CD8-positive, alpha-beta memory T cell (primary cell): ENCODE measurements around the gene ACACB. TPM values are rescaled to one million over a fixed set of nuclear protein-coding genes. Genes with fewer than 3 reads are reported as not detected.

Experiments used
- CTCF ChIA-PET: fragments of 350-600 bp; sonication (Branson Sonifier 250); formaldehyde crosslinking; loops from one replicate; lab custom pipeline; 2021; ENCODE audit warnings: antibody characterized with exemption; lab: Charles Lee
- POLR2A ChIA-PET: fragments of 350-600 bp; sonication (Branson Sonifier 250); formaldehyde crosslinking; loops from one replicate; lab custom pipeline; 2021; ENCODE audit warnings: antibody characterized with exemption; lab: Charles Lee
- DNase-seq, 5 donors: peaks; one replicate each; pipeline versions ENCODE4 v3.0.0 to v3.0.0-alpha.2; 2020 to 2022; ENCODE audit warnings: mixed read lengths in 1 of 5
- H3K27ac ChIP-seq: one replicate; pipeline ENCODE4 v1.7.0; 2013; ENCODE audit warnings: low read depth, mild to moderate bottlenecking, low read length, moderate library complexity
- H3K27me3 ChIP-seq: 2 replicates; pipeline ENCODE4 v1.7.0; 2013; ENCODE audit warnings: low read length, mild to moderate bottlenecking; ENCODE audit not compliant: insufficient read depth, poor library complexity, severe bottlenecking
- H3K36me3 ChIP-seq: 2 replicates; pipeline ENCODE4 v1.7.0; 2013; ENCODE audit warnings: mild to moderate bottlenecking, low read length, moderate library complexity; ENCODE audit not compliant: insufficient read depth
- H3K4me1 ChIP-seq: 2 replicates; pipeline ENCODE4 v1.7.0; 2013; ENCODE audit warnings: mild to moderate bottlenecking, low read length, moderate library complexity; ENCODE audit not compliant: insufficient read depth
- H3K4me3 ChIP-seq: 2 replicates; pipeline ENCODE4 v1.7.0; 2013; ENCODE audit warnings: mild to moderate bottlenecking, low read length
- H3K9me3 ChIP-seq: 2 replicates; pipeline ENCODE4 v1.7.0; 2013; ENCODE audit warnings: mild to moderate bottlenecking, low read length
- H3K27ac Mint-ChIP-seq, 8 donors: one replicate each; pipeline ENCODE4 v1.8.0; 2020 to 2021; ENCODE audit warnings: mixed read lengths in 8 of 8, mild to moderate bottlenecking in 6 of 8, inconsistent platforms in 3 of 8, moderate library complexity in 3 of 8
- H3K27me3 Mint-ChIP-seq, 2 donors: one replicate each; pipeline ENCODE4 v1.8.0; 2020 to 2021; ENCODE audit warnings: mixed read lengths in 2 of 2, mild to moderate bottlenecking in 1 of 2, moderate library complexity in 1 of 2
- H3K36me3 Mint-ChIP-seq, 3 donors: one replicate each; pipeline ENCODE4 v1.8.0; 2020 to 2021; ENCODE audit warnings: mixed read lengths in 3 of 3, inconsistent platforms in 1 of 3, mild to moderate bottlenecking in 1 of 3
- H3K4me1 Mint-ChIP-seq, 3 donors: one replicate each; pipeline ENCODE4 v1.8.0; 2020 to 2021; ENCODE audit warnings: mixed read lengths in 3 of 3, inconsistent platforms in 1 of 3, mild to moderate bottlenecking in 1 of 3
- H3K4me3 Mint-ChIP-seq, 7 donors: one replicate each; pipeline ENCODE4 v1.8.0; 2020 to 2021; ENCODE audit warnings: mixed read lengths in 7 of 7, mild to moderate bottlenecking in 6 of 7, moderate library complexity in 4 of 7, inconsistent platforms in 2 of 7
- H3K9me3 Mint-ChIP-seq, 5 donors: one replicate each; pipeline ENCODE4 v1.8.0; 2020 to 2022; ENCODE audit warnings: mixed read lengths in 5 of 5, mild to moderate bottlenecking in 3 of 5, moderate library complexity in 2 of 5, inconsistent platforms in 1 of 5
- polyA plus RNA-seq: library from polyadenylated mRNA; unstranded; fragments of 300-500 nt; fragmentation: Illumina TruSeq; gene quantifications from one replicate; pipeline ENCODE4 v1.2.3, GENCODE V29; 2021
- total RNA-seq, 2 experiments: library from RNA; stranded (reverse); gene quantifications; one replicate each; pipeline ENCODE4 v1.2.3, GENCODE V29; 2021

Gene ACACB
- total and polyA plus RNA-seq, 3 experiments from 2014 or later: 1.4 to 7.9 (median 7.8) TPM

DNA sequence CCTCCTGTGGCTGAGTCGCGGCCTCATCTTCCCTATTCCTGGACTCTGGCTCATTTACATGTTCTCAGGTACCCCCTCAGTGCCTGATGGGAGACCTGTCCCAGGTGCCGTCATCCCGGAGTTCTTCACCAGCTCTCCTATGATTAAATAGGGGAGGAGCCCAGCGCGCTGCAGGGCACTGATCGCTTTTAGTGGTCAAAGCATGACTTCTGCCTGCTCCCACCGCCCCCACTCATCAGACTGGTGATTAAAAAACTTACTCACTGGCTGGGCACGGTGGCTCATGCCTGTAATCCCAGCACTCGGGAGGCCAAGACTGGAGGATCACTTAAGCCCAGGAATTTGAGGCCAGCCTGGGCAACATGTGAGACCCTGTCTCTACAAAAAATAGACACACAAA lies 106.8 kb downstream of the ACACB start:
- Mint-ChIP-seq H3K36me3 (peaks cover 0 to 68% (median 20%) of the 10 kb centered on the region in 3 donors), H3K4me3 (no peak overlapping the region), H3K27me3 (no peaks in the 10 kb centered on the region), H3K27ac (no peak overlapping the region), H3K4me1 (no peaks in the 10 kb centered on the region), H3K9me3 (no peaks in the 10 kb centered on the region)
- Histone ChIP-seq H3K36me3 (no peaks in the 10 kb centered on the region), H3K4me3 (no peak overlapping the region), H3K27ac (no peak overlapping the region), H3K4me1 (no peaks in the 10 kb centered on the region), H3K9me3 (no peaks in the 10 kb centered on the region), H3K27me3 (no peaks in the 10 kb centered on the region)
- CTCF ChIA-PET: no interaction called here
- no peak for DNase-seq
- POLR2A ChIA-PET: no interaction called here

- H3K4me3 Mint-ChIP-seq: no peak overlapping the region
- no peak overlapping the region for H3K27ac Mint-ChIP-seq
- H3K27me3 Mint-ChIP-seq: no peaks in the 10 kb centered on the region
- H3K9me3 Mint-ChIP-seq: no peaks in the 10 kb centered on the region
- H3K27me3 ChIP-seq: no peaks in the 10 kb centered on the region
- H3K4me1 Mint-ChIP-seq: no peaks in the 10 kb centered on the region
- no peak for DNase-seq
- H3K27ac ChIP-seq: no peak overlapping the region
- H3K36me3 Mint-ChIP-seq: peaks cover 0 to 67% (median 18%) of the 10 kb centered on the region in 3 donors
- H3K4me3 ChIP-seq: no peak overlapping the region
- H3K36me3 ChIP-seq: no peaks in the 10 kb centered on the region
- CTCF ChIA-PET: no interaction called here
- POLR2A ChIA-PET: no interaction called here
- no peaks in the 10 kb centered on the region for H3K4me1 ChIP-seq
- no peaks in the 10 kb centered on the region for H3K9me3 ChIP-seq
Observed at GRCh38 chr12:109223868-109224267, 107.5 kb downstream of the ACACB start.

DNA sequence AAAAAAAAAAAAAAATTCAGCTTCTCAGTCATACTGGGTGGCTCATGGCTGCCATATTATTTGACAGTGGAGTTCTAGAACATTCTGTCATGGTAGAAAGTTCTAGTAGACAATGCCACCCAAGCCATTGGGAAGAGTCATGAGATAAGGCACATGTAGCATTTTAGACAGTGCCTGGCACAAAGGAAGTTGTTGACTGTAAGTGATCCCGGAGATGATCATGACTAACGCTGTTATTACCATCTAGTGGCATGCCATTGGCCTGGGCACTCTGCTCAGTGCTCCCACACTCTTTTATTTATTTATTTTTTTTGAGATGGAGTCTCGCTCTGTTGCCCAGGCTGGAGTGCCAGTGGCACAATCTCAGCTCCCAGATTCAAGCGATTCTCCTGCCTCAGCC lies 112.3 kb downstream of the ACACB start:
- Mint-ChIP-seq H3K4me3 (no peak overlapping the region), H3K27me3 (no peaks in the 10 kb centered on the region), H3K9me3 (no peaks in the 10 kb centered on the region), H3K36me3 (peaks cover 0 to 71% (median 20%) of the 10 kb centered on the region in 3 donors), H3K27ac (no peak overlapping the region), H3K4me1 (no peaks in the 10 kb centered on the region)
- Histone ChIP-seq H3K27ac (no peak overlapping the region), H3K36me3 (no peaks in the 10 kb centered on the region), H3K9me3 (no peaks in the 10 kb centered on the region), H3K4me3 (no peak overlapping the region), H3K27me3 (no peaks in the 10 kb centered on the region), H3K4me1 (no peaks in the 10 kb centered on the region)
- ChIA-PET POLR2A (no interaction called here), CTCF (no interaction called here)
- DNase-seq: no peak

DNA sequence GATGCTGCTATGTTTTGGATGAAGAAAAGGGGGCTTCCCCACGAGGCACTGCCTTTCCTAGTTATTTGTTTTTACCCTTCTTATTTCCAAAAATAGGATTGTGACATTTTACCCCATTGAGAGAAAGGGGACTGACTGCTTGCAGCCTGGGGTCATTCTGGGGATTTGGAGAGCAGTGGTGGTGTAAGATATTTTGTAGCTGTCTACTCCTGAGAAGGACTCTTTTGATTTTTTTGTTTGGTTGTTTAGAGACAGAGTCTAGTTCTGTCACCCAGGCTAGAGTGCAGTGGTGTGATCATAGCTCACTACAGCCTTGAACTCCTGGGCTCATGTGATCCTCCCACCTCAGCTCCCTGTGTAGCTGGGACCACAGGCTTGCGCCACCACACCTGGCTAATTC lies 113.8 kb downstream of the ACACB start:
- CTCF ChIA-PET: no interaction called here
- no peak overlapping the region for H3K4me3 ChIP-seq
- Mint-ChIP-seq H3K27me3 (no peaks in the 10 kb centered on the region), H3K4me3 (no peak overlapping the region), H3K4me1 (no peaks in the 10 kb centered on the region), H3K27ac (peak overlapping the region in 1 of 8 donors; percentile 29), H3K36me3 (peaks cover 0 to 71% (median 10%) of the 10 kb centered on the region in 3 donors), H3K9me3 (no peaks in the 10 kb centered on the region)
- H3K27ac ChIP-seq: no peak overlapping the region
- H3K27me3 ChIP-seq: no peaks in the 10 kb centered on the region
- DNase-seq: no peak
- no peaks in the 10 kb centered on the region for H3K36me3 ChIP-seq
- POLR2A ChIA-PET: no interaction called here
- no peaks in the 10 kb centered on the region for H3K9me3 ChIP-seq
- H3K4me1 ChIP-seq: no peaks in the 10 kb centered on the region

DNA sequence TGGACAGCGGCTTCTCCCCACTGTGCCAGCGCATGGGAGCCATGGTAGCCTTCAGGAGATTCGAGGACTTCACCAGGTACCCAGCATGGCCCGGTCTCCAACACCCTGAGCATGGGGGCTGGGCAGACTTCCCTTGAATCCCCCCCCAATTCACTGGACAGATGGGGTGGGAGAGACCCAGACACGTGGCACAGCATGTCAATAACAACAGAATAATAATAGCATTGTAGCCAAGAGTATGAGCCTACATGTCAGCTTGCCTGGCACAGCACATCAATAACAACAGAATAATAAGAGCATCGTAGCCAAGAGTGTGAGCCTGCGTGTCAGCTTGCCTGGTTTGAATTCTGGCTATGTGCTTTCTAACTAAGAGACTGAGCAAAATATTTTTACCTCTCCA lies 116.3 kb downstream of the ACACB start:
- H3K9me3 Mint-ChIP-seq: no peaks in the 10 kb centered on the region

GRCh38 chr12:109234012-109234411 lies 117.6 kb downstream of the ACACB start:
- no peaks in the 10 kb centered on the region for H3K4me1 ChIP-seq
- Mint-ChIP-seq H3K4me1 (no peaks in the 10 kb centered on the region), H3K9me3 (no peaks in the 10 kb centered on the region), H3K27ac (no peak overlapping the region), H3K4me3 (no peak overlapping the region), H3K36me3 (peaks cover 0 to 76% (median 19%) of the 10 kb centered on the region in 3 donors), H3K27me3 (no peaks in the 10 kb centered on the region)
- ChIA-PET POLR2A (no interaction called here), CTCF (no interaction called here)
- DNase-seq: no peak
- no peaks in the 10 kb centered on the region for H3K36me3 ChIP-seq
- H3K27ac ChIP-seq: no peak overlapping the region
- no peaks in the 10 kb centered on the region for H3K9me3 ChIP-seq
- no peak overlapping the region for H3K4me3 ChIP-seq
- H3K27me3 ChIP-seq: no peaks in the 10 kb centered on the region

More for the DNA sequence above, 116.3 kb downstream of the ACACB start:
- no peaks in the 10 kb centered on the region for H3K36me3 ChIP-seq
- no peak overlapping the region for H3K4me3 ChIP-seq
- peaks cover 0 to 78% (median 19%) of the 10 kb centered on the region in 3 donors for H3K36me3 Mint-ChIP-seq
- H3K27ac Mint-ChIP-seq: no peak overlapping the region
- CTCF ChIA-PET: no interaction called here
- H3K4me1 ChIP-seq: no peaks in the 10 kb centered on the region
- POLR2A ChIA-PET: no interaction called here
- no peak overlapping the region for H3K4me3 Mint-ChIP-seq
- H3K27me3 ChIP-seq: no peaks in the 10 kb centered on the region
- no peak for DNase-seq
- H3K4me1 Mint-ChIP-seq: no peaks in the 10 kb centered on the region
- H3K9me3 ChIP-seq: no peaks in the 10 kb centered on the region
- no peak overlapping the region for H3K27ac ChIP-seq
- no peaks in the 10 kb centered on the region for H3K27me3 Mint-ChIP-seq

GRCh38 chr12:109236257-109236656 lies 119.9 kb downstream of the ACACB start:
- ChIA-PET POLR2A (no interaction called here), CTCF (no interaction called here)
- no peaks in the 10 kb centered on the region for H3K9me3 ChIP-seq
- H3K27me3 ChIP-seq: no peaks in the 10 kb centered on the region
- H3K4me3 Mint-ChIP-seq: no peak overlapping the region
- no peak overlapping the region for H3K4me3 ChIP-seq
- DNase-seq: no peak
- no peak overlapping the region for H3K27ac Mint-ChIP-seq
- no peaks in the 10 kb centered on the region for H3K27me3 Mint-ChIP-seq
- H3K36me3 ChIP-seq: peaks cover 5% of the 10 kb centered on the region
- H3K9me3 Mint-ChIP-seq: no peaks in the 10 kb centered on the region
- H3K36me3 Mint-ChIP-seq: peaks cover 3 to 79% (median 20%) of the 10 kb centered on the region in 3 donors
- H3K4me1 ChIP-seq: no peaks in the 10 kb centered on the region
- H3K27ac ChIP-seq: no peak overlapping the region
- H3K4me1 Mint-ChIP-seq: no peaks in the 10 kb centered on the region

GRCh38 chr12:109239179-109239578 lies 122.8 kb downstream of the ACACB start:
- no peaks in the 10 kb centered on the region for H3K9me3 Mint-ChIP-seq
- H3K4me3 ChIP-seq: no peak overlapping the region
- H3K27ac Mint-ChIP-seq: no peak overlapping the region
- H3K4me3 Mint-ChIP-seq: no peak overlapping the region
- no peaks in the 10 kb centered on the region for H3K27me3 ChIP-seq
- CTCF ChIA-PET: no interaction called here
- POLR2A ChIA-PET: no interaction called here
- no peaks in the 10 kb centered on the region for H3K27me3 Mint-ChIP-seq
- H3K9me3 ChIP-seq: no peaks in the 10 kb centered on the region
- peaks cover 3 to 75% (median 29%) of the 10 kb centered on the region in 3 donors for H3K36me3 Mint-ChIP-seq
- DNase-seq: no peak
- H3K27ac ChIP-seq: no peak overlapping the region
- H3K36me3 ChIP-seq: peaks cover 6% of the 10 kb centered on the region
- no peaks in the 10 kb centered on the region for H3K4me1 ChIP-seq
- H3K4me1 Mint-ChIP-seq: no peaks in the 10 kb centered on the region

DNA sequence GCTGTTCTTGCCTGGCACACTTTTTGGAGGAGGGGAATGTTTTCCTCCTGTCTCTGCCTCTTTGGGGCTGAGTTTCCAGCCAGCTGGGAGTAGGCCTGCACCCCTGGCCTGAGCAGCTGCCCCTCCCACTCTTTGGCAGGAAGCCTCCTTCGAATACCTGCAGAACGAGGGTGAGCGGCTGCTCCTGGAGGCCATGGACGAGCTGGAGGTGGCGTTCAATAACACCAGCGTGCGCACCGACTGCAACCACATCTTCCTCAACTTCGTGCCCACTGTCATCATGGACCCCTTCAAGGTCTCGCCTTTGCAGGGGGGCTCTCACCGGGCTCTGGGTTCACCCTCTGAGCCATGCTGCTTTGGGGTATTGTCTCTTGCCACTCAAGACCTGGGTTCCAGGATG lies 123.3 kb downstream of the ACACB start:
- Mint-ChIP-seq H3K27ac (no peak overlapping the region), H3K36me3 (peaks cover 3 to 73% (median 30%) of the 10 kb centered on the region in 3 donors), H3K9me3 (no peaks in the 10 kb centered on the region), H3K4me3 (no peak overlapping the region), H3K4me1 (no peaks in the 10 kb centered on the region), H3K27me3 (no peaks in the 10 kb centered on the region)
- no peak overlapping the region for H3K4me3 ChIP-seq
- DNase-seq: no peak
- ChIA-PET CTCF (no interaction called here), POLR2A (no interaction called here)
- H3K9me3 ChIP-seq: no peaks in the 10 kb centered on the region
- H3K27ac ChIP-seq: no peak overlapping the region
- no peaks in the 10 kb centered on the region for H3K4me1 ChIP-seq
- H3K36me3 ChIP-seq: peaks cover 9% of the 10 kb centered on the region
- H3K27me3 ChIP-seq: no peaks in the 10 kb centered on the region
